HepG2 (cell line): ENCODE measurements around the gene SLC28A1. TPM values are rescaled to one million over a fixed set of nuclear protein-coding genes. Genes with fewer than 3 reads are reported as not detected.

Source experiments
- AGO1 ChIP-seq: fragments of 200-400 bp; formaldehyde crosslinking; IDR thresholded peaks from 2 replicates; pipeline ENCODE4 v1.6.1; 2017; ENCODE audit warnings: mild to moderate bottlenecking, low read depth, low read length, moderate library complexity; ENCODE audit not compliant: poor library complexity, severe bottlenecking
- ARID2 ChIP-seq: sonication (generic); formaldehyde crosslinking; IDR thresholded peaks from 2 replicates; pipeline ENCODE4 v1.8.1; 2022; ENCODE audit warnings: mild to moderate bottlenecking, missing genetic modification reagents, borderline replicate concordance
- CEBPG ChIP-seq: IDR thresholded peaks from 2 replicates; pipeline ENCODE4 v1.6.1; 2016
- FOXK2 ChIP-seq: fragments of 450-650 bp; IDR thresholded peaks from 2 replicates; pipeline ENCODE4 v1.6.1; 2016
- GABPA ChIP-seq, 2 experiments: IDR thresholded peaks; 2 replicates each; pipeline ENCODE4 v1.6.1; 2011 to 2016; ENCODE audit warnings: low read depth in 2 of 2, low read length in 1 of 2, missing biosample characterization in 1 of 2, missing genetic modification characterization in 1 of 2
- HDAC2 ChIP-seq: sonication (generic); formaldehyde crosslinking; IDR thresholded peaks from 2 replicates; pipeline ENCODE4 v1.4.0; 2020; ENCODE audit warnings: missing genetic modification reagents
- HNRNPLL ChIP-seq: fragments of 200-400 bp; formaldehyde crosslinking; IDR thresholded peaks from 2 replicates; pipeline ENCODE4 v1.6.1; 2017; ENCODE audit warnings: mild to moderate bottlenecking, low read depth, low read length; ENCODE audit not compliant: poor library complexity, severe bottlenecking
- MTA3 ChIP-seq: sonication (generic); formaldehyde crosslinking; IDR thresholded peaks from 2 replicates; pipeline ENCODE4 v1.4.0; 2020; ENCODE audit warnings: missing genetic modification reagents
- MZF1 ChIP-seq: sonication (generic); formaldehyde crosslinking; IDR thresholded peaks from 2 replicates; pipeline ENCODE4 v1.8.1; 2023; ENCODE audit warnings: mild to moderate bottlenecking, missing genetic modification reagents, borderline replicate concordance
- XRCC5 ChIP-seq: fragments of 200-400 bp; formaldehyde crosslinking; optimal IDR thresholded peaks from 2 replicates; pipeline ENCODE3; 2017; ENCODE audit warnings: mild to moderate bottlenecking, low read length
- ZBTB42 ChIP-seq: sonication (generic); formaldehyde crosslinking; IDR thresholded peaks from 2 replicates; pipeline ENCODE4 v1.5.0; 2020; ENCODE audit warnings: mild to moderate bottlenecking, missing genetic modification reagents
- ZNF235 ChIP-seq: sonication (generic); formaldehyde crosslinking; IDR thresholded peaks from 2 replicates; pipeline ENCODE4 v1.8.1; 2023; ENCODE audit warnings: mild to moderate bottlenecking, missing genetic modification reagents, borderline replicate concordance
- ZNF570 ChIP-seq: sonication (generic); formaldehyde crosslinking; IDR thresholded peaks from 2 replicates; pipeline ENCODE4 v1.4.0; 2020; ENCODE audit warnings: mild to moderate bottlenecking, missing genetic modification reagents, borderline replicate concordance
- polyA plus RNA-seq, 8 experiments: library from polyadenylated mRNA; depleted of rRNA in 3 of 8; stranded (reverse) in 7 of 8; unstranded in 1 of 8; fragments of >200 nt; fragmentation: Illumina TruSeq in 4 of 8; extraction: Trizol in 4 of 8; gene quantifications; 2 replicates each; pipeline versions ENCODE4 v1.2.1 to v1.2.3, GENCODE V29; 2011 to 2016; ENCODE audit warnings: low read depth in 4 of 8, missing spikeins in 1 of 8, mixed read lengths in 1 of 8; ENCODE audit not compliant: insufficient read depth in 1 of 8
- total RNA-seq, 5 experiments: library from RNA; depleted of rRNA; stranded (reverse); fragments of >200 nt; fragmentation: Illumina TruSeq; extraction: Trizol; gene quantifications; 2 replicates each; pipeline ENCODE4 v1.2.3, GENCODE V29; 2016; ENCODE audit warnings: low read depth in 1 of 5
- TF ChIP-seq, protein P1 (sequence below): sonication (generic); formaldehyde crosslinking; conservative IDR thresholded peaks from 2 replicates; pipeline ENCODE4 v1.4.0; 2020; ENCODE audit warnings: missing genetic modification reagents
- TF ChIP-seq, protein P2 (sequence below): sonication (generic); formaldehyde crosslinking; IDR thresholded peaks from 2 replicates; pipeline ENCODE4 v1.4.0; 2020; ENCODE audit warnings: missing genetic modification reagents
- TF ChIP-seq, protein P3 (sequence below): sonication (generic); formaldehyde crosslinking; IDR thresholded peaks from 2 replicates; pipeline ENCODE4 v1.5.0; 2020; ENCODE audit warnings: mild to moderate bottlenecking, missing genetic modification reagents
- TF ChIP-seq, protein P4 (sequence below): sonication (generic); formaldehyde crosslinking; IDR thresholded peaks from 2 replicates; pipeline ENCODE4 v1.4.0; 2020; ENCODE audit warnings: missing genetic modification reagents
- TF ChIP-seq, protein P5 (sequence below): sonication (generic); formaldehyde crosslinking; IDR thresholded peaks from 2 replicates; pipeline ENCODE4 v1.4.0; 2020; ENCODE audit warnings: mild to moderate bottlenecking, missing genetic modification reagents

The SLC28A1 gene
- total and polyA plus RNA-seq, 2 of the 13 experiments (the other 11 are each of a cell fraction or from before 2014, with no cell fraction given), result 0.31 to 5.8 TPM

DNA sequence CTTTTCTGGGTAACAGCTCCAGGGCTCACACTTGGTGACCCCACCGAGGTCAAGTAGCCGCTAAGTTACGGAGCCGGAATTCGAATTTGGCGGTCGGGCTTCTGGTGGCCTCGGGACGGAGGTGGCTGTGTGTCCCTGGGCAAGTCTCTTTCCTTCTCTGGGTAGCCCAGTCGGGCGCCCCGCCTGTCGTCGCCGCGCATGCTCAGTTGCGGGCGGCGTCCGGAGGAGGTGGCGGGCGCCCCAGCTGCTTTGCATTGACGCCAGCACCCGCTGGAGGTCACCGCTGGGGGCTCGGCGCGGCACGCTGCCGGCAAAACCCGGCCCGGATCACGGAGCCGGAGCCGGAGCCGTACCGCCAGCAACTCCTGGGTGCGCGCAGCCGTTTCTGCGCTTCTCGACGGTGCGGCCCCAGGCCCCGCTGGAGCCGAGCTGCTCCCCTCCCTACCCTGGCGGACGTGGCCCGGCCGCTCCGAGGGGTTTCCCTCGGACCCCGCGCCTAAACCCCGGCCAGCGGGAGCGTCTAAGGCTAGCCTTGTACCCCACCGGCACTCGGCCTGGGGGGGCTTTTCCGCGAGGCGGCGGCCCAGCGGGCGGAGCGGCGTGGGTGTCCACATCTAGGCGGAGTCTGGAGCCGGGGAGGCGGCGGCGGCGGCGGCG is 96.7 kb downstream of the SLC28A1 start (continued):
- 0 out of 2 replicates have a peak, but pooled peaks have one; percentile 15 for TF ChIP-seq CEBPG
- no peak for TF ChIP-seq ARID2 (CRISPR knock-in tag)
- no peak; the same call in 1 of the 2 replicates for TF ChIP-seq ZBTB42 (CRISPR knock-in tag)
- no peak for TF ChIP-seq ZNF570
- TF ChIP-seq HDAC2 (CRISPR knock-in tag), result peak; percentile 64
- TF ChIP-seq, protein P1, sequence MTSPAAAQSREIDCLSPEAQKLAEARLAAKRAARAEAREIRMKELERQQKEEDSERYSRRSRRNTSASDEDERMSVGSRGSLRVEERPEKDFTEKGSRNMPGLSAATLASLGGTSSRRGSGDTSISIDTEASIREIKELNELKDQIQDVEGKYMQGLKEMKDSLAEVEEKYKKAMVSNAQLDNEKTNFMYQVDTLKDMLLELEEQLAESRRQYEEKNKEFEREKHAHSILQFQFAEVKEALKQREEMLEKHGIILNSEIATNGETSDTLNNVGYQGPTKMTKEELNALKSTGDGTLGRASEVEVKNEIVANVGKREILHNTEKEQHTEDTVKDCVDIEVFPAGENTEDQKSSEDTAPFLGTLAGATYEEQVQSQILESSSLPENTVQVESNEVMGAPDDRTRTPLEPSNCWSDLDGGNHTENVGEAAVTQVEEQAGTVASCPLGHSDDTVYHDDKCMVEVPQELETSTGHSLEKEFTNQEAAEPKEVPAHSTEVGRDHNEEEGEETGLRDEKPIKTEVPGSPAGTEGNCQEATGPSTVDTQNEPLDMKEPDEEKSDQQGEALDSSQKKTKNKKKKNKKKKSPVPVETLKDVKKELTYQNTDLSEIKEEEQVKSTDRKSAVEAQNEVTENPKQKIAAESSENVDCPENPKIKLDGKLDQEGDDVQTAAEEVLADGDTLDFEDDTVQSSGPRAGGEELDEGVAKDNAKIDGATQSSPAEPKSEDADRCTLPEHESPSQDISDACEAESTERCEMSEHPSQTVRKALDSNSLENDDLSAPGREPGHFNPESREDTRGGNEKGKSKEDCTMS, result no peak
- TF ChIP-seq ZNF235 (CRISPR knock-in tag), result 0 out of 2 replicates have a peak, but pooled peaks have one; percentile 34
- 0 out of 2 replicates have a peak, but pooled peaks have one; percentile 68 for TF ChIP-seq MTA3 (CRISPR knock-in tag)
- TF ChIP-seq GABPA (IDR thresholded peaks at IDR 0.05; ENCODE audit: low read depth, low read length), result no peak
- TF ChIP-seq GABPA (CRISPR knock-in tag; IDR thresholded peaks at IDR 0.05; ENCODE audit: low read depth), result no peak
- TF ChIP-seq, protein P2, sequence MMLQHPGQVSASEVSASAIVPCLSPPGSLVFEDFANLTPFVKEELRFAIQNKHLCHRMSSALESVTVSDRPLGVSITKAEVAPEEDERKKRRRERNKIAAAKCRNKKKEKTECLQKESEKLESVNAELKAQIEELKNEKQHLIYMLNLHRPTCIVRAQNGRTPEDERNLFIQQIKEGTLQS (CRISPR knock-in tag), result peak; percentile 59
- TF ChIP-seq, protein P3, sequence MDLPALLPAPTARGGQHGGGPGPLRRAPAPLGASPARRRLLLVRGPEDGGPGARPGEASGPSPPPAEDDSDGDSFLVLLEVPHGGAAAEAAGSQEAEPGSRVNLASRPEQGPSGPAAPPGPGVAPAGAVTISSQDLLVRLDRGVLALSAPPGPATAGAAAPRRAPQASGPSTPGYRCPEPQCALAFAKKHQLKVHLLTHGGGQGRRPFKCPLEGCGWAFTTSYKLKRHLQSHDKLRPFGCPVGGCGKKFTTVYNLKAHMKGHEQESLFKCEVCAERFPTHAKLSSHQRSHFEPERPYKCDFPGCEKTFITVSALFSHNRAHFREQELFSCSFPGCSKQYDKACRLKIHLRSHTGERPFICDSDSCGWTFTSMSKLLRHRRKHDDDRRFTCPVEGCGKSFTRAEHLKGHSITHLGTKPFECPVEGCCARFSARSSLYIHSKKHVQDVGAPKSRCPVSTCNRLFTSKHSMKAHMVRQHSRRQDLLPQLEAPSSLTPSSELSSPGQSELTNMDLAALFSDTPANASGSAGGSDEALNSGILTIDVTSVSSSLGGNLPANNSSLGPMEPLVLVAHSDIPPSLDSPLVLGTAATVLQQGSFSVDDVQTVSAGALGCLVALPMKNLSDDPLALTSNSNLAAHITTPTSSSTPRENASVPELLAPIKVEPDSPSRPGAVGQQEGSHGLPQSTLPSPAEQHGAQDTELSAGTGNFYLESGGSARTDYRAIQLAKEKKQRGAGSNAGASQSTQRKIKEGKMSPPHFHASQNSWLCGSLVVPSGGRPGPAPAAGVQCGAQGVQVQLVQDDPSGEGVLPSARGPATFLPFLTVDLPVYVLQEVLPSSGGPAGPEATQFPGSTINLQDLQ (CRISPR knock-in tag), result peak; percentile 80
- TF ChIP-seq, protein P4, sequence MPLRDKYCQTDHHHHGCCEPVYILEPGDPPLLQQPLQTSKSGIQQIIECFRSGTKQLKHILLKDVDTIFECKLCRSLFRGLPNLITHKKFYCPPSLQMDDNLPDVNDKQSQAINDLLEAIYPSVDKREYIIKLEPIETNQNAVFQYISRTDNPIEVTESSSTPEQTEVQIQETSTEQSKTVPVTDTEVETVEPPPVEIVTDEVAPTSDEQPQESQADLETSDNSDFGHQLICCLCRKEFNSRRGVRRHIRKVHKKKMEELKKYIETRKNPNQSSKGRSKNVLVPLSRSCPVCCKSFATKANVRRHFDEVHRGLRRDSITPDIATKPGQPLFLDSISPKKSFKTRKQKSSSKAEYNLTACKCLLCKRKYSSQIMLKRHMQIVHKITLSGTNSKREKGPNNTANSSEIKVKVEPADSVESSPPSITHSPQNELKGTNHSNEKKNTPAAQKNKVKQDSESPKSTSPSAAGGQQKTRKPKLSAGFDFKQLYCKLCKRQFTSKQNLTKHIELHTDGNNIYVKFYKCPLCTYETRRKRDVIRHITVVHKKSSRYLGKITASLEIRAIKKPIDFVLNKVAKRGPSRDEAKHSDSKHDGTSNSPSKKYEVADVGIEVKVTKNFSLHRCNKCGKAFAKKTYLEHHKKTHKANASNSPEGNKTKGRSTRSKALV (CRISPR knock-in tag), result 0 out of 2 replicates have a peak, but pooled peaks have one; percentile 68
- TF ChIP-seq FOXK2, result no peak
- TF ChIP-seq XRCC5, result peak; percentile 85
- TF ChIP-seq HNRNPLL, result peak; percentile 79
- no peak for TF ChIP-seq AGO1
- no peak for TF ChIP-seq MZF1 (CRISPR knock-in tag)
- TF ChIP-seq, protein P5, sequence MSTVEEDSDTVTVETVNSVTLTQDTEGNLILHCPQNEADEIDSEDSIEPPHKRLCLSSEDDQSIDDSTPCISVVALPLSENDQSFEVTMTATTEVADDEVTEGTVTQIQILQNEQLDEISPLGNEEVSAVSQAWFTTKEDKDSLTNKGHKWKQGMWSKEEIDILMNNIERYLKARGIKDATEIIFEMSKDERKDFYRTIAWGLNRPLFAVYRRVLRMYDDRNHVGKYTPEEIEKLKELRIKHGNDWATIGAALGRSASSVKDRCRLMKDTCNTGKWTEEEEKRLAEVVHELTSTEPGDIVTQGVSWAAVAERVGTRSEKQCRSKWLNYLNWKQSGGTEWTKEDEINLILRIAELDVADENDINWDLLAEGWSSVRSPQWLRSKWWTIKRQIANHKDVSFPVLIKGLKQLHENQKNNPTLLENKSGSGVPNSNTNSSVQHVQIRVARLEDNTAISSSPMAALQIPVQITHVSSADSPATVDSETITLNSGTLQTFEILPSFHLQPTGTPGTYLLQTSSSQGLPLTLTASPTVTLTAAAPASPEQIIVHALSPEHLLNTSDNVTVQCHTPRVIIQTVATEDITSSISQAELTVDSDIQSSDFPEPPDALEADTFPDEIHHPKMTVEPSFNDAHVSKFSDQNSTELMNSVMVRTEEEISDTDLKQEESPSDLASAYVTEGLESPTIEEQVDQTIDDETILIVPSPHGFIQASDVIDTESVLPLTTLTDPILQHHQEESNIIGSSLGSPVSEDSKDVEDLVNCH (CRISPR knock-in tag), result no peak
